ENCODE measurements around the gene P2RX1.

Gene P2RX1

GRCh38 chr17:3912827-3913226 lies 3.4 kb downstream of the P2RX1 start:
- DNase-seq (ENCODE audit: extremely low spot score), result no peak
- TF ChIP-seq ELF4 (IDR thresholded peaks at IDR 0.05), result no peak
- TF ChIP-seq CTBP1 (IDR thresholded peaks at IDR 0.05; ENCODE audit: borderline replicate concordance), result no peak
- no peak for TF ChIP-seq ARNT (IDR thresholded peaks at IDR 0.05)
- no peak for TF ChIP-seq SUZ12 (IDR thresholded peaks at IDR 0.05)
- no peak for TF ChIP-seq PKNOX1 (IDR thresholded peaks at IDR 0.05)
- no peak for TF ChIP-seq NFRKB (IDR thresholded peaks at IDR 0.05)
- POLR2A ChIA-PET, result no interaction called here
- CTCF ChIA-PET, result interaction anchor here (1.0 to 2.0 kb wide), 3 partner anchors 12 to 22 kb away, joined by 3 to 7 read pairs (median 6); no protein-coding TSS in a partner anchor

- TF ChIP-seq ELF4 (IDR thresholded peaks at IDR 0.05), result no peak
- peak; percentile 81 for TF ChIP-seq PKNOX1 (IDR thresholded peaks at IDR 0.05)
- ChIA-PET POLR2A (no interaction called here), CTCF (no interaction called here)
- DNase-seq (ENCODE audit: extremely low spot score), result no peak
Observed at GRCh38 chr17:3911271-3912053, 4.8 kb downstream of the P2RX1 start.

GRCh38 chr17:3910420-3911270 lies 5.6 kb downstream of the P2RX1 start:
- no peak for DNase-seq (ENCODE audit: extremely low spot score)
- no peak for TF ChIP-seq SUZ12 (IDR thresholded peaks at IDR 0.05)
- TF ChIP-seq L3MBTL2 (conservative IDR thresholded peaks at IDR 0.05), result no peak
- no peak for TF ChIP-seq HDGF (IDR thresholded peaks at IDR 0.05; ENCODE audit: borderline replicate concordance)
- no peak for TF ChIP-seq ARNT (IDR thresholded peaks at IDR 0.05)
- no peak for TF ChIP-seq CTBP1 (IDR thresholded peaks at IDR 0.05; ENCODE audit: borderline replicate concordance)
- no peak for TF ChIP-seq ZNF384 (IDR thresholded peaks at IDR 0.05)
- no peak for TF ChIP-seq TARDBP (IDR thresholded peaks at IDR 0.05)
- TF ChIP-seq FOXM1 (IDR thresholded peaks at IDR 0.05; ENCODE audit: borderline replicate concordance), result no peak
- TF ChIP-seq LEF1 (IDR thresholded peaks at IDR 0.05; ENCODE audit: borderline replicate concordance), result no peak
- CTCF ChIA-PET, result interaction anchor here (0.7 kb wide), 1 partner anchor 56 kb away, joined by 5 read pairs; no protein-coding TSS in a partner anchor
- POLR2A ChIA-PET, result no interaction called here

GRCh38 chr17:3909257-3909656 lies 7.0 kb downstream of the P2RX1 start:
- TF ChIP-seq HDGF (IDR thresholded peaks at IDR 0.05; ENCODE audit: borderline replicate concordance) (no peak), BHLHE40 (IDR thresholded peaks at IDR 0.05; ENCODE audit: borderline replicate concordance) (no peak), SP1 (IDR thresholded peaks at IDR 0.05) (no peak), NFRKB (IDR thresholded peaks at IDR 0.05) (no peak), TARDBP (IDR thresholded peaks at IDR 0.05) (no peak), LEF1 (IDR thresholded peaks at IDR 0.05; ENCODE audit: borderline replicate concordance) (no peak), PKNOX1 (IDR thresholded peaks at IDR 0.05) (no peak), ELF4 (IDR thresholded peaks at IDR 0.05) (no peak), CTBP1 (IDR thresholded peaks at IDR 0.05; ENCODE audit: borderline replicate concordance) (no peak)
- ChIA-PET POLR2A (no interaction called here), CTCF (no interaction called here)
- DNase-seq (ENCODE audit: extremely low spot score), result no peak

- ChIA-PET POLR2A (no interaction called here), CTCF (interaction anchor here (0.7 kb wide), 1 partner anchor 169 kb away, joined by 4 read pairs; no protein-coding TSS in a partner anchor)
- no peak for TF ChIP-seq ARNT (IDR thresholded peaks at IDR 0.05)
- TF ChIP-seq NFRKB (IDR thresholded peaks at IDR 0.05), result no peak
- no peak for TF ChIP-seq SUZ12 (IDR thresholded peaks at IDR 0.05)
- TF ChIP-seq TARDBP (IDR thresholded peaks at IDR 0.05), result no peak
- no peak for TF ChIP-seq FOXA1 (IDR thresholded peaks at IDR 0.05)
- no peak for TF ChIP-seq LEF1 (IDR thresholded peaks at IDR 0.05; ENCODE audit: borderline replicate concordance)
- no peak for TF ChIP-seq FOXK2 (IDR thresholded peaks at IDR 0.05)
- no peak for TF ChIP-seq ELF4 (IDR thresholded peaks at IDR 0.05)
- TF ChIP-seq ZNF384 (IDR thresholded peaks at IDR 0.05), result no peak
- no peak for TF ChIP-seq L3MBTL2 (conservative IDR thresholded peaks at IDR 0.05)
- TF ChIP-seq FOXM1 (IDR thresholded peaks at IDR 0.05; ENCODE audit: borderline replicate concordance), result no peak
- TF ChIP-seq SP1 (IDR thresholded peaks at IDR 0.05), result no peak
- TF ChIP-seq PKNOX1 (IDR thresholded peaks at IDR 0.05), result no peak
- TF ChIP-seq CTBP1 (IDR thresholded peaks at IDR 0.05; ENCODE audit: borderline replicate concordance), result no peak
- DNase-seq (ENCODE audit: extremely low spot score), result no peak
Observed at GRCh38 chr17:3907483-3908216, 8.6 kb downstream of the P2RX1 start.

Measured in HEK293T (cell line).